ENCODE data around the gene RAB17.

Gene RAB17

GRCh38 chr2:237563816-237564215, 26.7 kb downstream of the RAB17 start:
- Histone ChIP-seq H3K4me1 (ENCODE audit: control insufficient read depth, low read depth, low read length) (no peaks in the 10 kb centered on the region), H3K36me3 (ENCODE audit: control insufficient read depth, low read depth, low read length) (no peaks in the 10 kb centered on the region), H3K9me3 (ENCODE audit: control insufficient read depth, low read depth, low read length) (no peaks in the 10 kb centered on the region), H3K27ac (ENCODE audit: low read length) (no peak overlapping the region), H3K27me3 (ENCODE audit: control insufficient read depth, insufficient read depth, low read length) (no peaks in the 10 kb centered on the region), H3K9ac (ENCODE audit: low read length) (no peak overlapping the region), H3K4me3 (ENCODE audit: low read length) (no peak overlapping the region)

GRCh38 chr2:237561221-237561620, 29.3 kb downstream of the RAB17 start:
- Histone ChIP-seq H3K9ac (ENCODE audit: low read length) (no peak overlapping the region), H3K4me1 (ENCODE audit: control insufficient read depth, low read depth, low read length) (no peaks in the 10 kb centered on the region), H3K9me3 (ENCODE audit: control insufficient read depth, low read depth, low read length) (no peaks in the 10 kb centered on the region), H3K27me3 (ENCODE audit: control insufficient read depth, insufficient read depth, low read length) (no peaks in the 10 kb centered on the region), H3K36me3 (ENCODE audit: control insufficient read depth, low read depth, low read length) (no peaks in the 10 kb centered on the region), H3K4me3 (ENCODE audit: low read length) (no peak overlapping the region), H3K27ac (ENCODE audit: low read length) (no peak overlapping the region)

GRCh38 chr2:237558961-237559641, 31.4 kb downstream of the RAB17 start:
- no peaks in the 10 kb centered on the region for H3K27me3 ChIP-seq (ENCODE audit: control insufficient read depth, insufficient read depth, low read length)
- H3K27ac ChIP-seq (ENCODE audit: low read length): no peak overlapping the region
- H3K9me3 ChIP-seq (ENCODE audit: control insufficient read depth, low read depth, low read length): no peaks in the 10 kb centered on the region
- no peak overlapping the region for H3K9ac ChIP-seq (ENCODE audit: low read length)
- no peaks in the 10 kb centered on the region for H3K4me1 ChIP-seq (ENCODE audit: control insufficient read depth, low read depth, low read length)
- H3K36me3 ChIP-seq (ENCODE audit: control insufficient read depth, low read depth, low read length): no peaks in the 10 kb centered on the region
- H3K4me3 ChIP-seq (ENCODE audit: low read length): no peak overlapping the region

DNA sequence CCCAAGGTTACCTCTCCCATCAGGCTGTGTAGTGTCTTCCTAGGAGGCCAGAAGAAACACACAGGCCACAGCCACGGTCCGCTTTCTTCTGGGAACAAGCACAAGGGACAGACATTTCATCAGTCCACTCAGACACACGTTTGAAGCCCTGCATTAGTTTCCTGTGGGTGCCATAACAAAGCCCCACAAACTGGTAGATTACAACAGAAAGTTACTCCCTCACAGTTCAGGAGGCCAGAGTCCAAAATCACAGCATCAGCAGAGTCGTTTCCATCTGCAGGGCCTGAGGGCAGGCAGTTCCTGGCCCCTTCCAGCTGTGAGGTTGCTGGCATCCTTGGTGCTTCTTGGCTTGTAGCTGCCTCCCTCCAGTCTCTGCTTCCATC, 32.9 kb downstream of the RAB17 start:
- Histone ChIP-seq H3K4me1 (ENCODE audit: control insufficient read depth, low read depth, low read length) (no peaks in the 10 kb centered on the region), H3K36me3 (ENCODE audit: control insufficient read depth, low read depth, low read length) (no peaks in the 10 kb centered on the region), H3K27me3 (ENCODE audit: control insufficient read depth, insufficient read depth, low read length) (no peaks in the 10 kb centered on the region), H3K9ac (ENCODE audit: low read length) (no peak overlapping the region), H3K4me3 (ENCODE audit: low read length) (no peak overlapping the region), H3K9me3 (ENCODE audit: control insufficient read depth, low read depth, low read length) (no peaks in the 10 kb centered on the region), H3K27ac (ENCODE audit: low read length) (no peak overlapping the region)

DNA sequence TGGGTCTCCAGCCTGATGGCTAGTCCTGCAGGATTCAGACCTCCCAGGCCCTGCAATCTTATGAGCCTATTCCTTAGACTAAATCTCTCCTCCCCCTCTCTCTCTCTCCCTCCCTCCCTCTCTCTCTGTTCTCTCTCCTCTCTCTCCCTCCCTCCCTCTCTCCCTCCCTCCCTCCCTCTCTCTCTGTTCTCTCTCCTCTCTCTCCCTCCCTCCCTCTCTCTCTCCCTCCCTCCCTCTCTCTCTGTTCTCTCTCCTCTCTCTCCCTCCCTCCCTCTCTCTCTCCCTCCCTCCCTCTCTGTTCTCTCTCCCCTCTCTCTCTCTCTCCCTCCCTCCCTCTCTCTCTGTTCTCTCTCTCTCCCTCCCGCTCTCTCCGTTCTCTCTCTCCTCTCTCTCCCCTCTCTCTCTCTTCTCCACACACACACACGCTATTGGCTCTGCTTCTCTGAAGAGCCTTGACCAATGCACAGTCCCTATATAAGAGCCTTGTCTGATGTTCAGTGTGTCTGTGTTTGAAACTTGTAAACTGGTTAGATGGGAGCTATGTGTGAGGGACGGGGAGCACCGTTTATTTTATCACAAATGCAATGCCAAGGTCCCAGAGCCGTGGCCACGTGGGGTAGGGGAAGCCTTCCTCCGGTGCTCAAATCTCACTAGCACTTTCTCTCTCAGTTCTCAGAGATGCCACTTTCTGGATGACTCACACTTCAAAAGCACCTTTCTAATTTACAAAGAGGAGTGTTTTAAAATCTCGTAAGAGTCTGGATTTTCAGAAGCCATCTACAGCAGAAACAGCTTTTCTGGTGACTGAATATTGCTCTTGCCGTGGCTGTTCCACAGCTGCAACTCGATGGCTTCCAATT, 33.5 kb downstream of the RAB17 start:
- no peak overlapping the region for H3K27ac ChIP-seq (ENCODE audit: low read length)
- no peak overlapping the region for H3K9ac ChIP-seq (ENCODE audit: low read length)
- no peaks in the 10 kb centered on the region for H3K36me3 ChIP-seq (ENCODE audit: control insufficient read depth, low read depth, low read length)
- no peaks in the 10 kb centered on the region for H3K27me3 ChIP-seq (ENCODE audit: control insufficient read depth, insufficient read depth, low read length)
- no peaks in the 10 kb centered on the region for H3K4me1 ChIP-seq (ENCODE audit: control insufficient read depth, low read depth, low read length)
- no peaks in the 10 kb centered on the region for H3K9me3 ChIP-seq (ENCODE audit: control insufficient read depth, low read depth, low read length)
- H3K4me3 ChIP-seq (ENCODE audit: low read length): no peak overlapping the region

DNA sequence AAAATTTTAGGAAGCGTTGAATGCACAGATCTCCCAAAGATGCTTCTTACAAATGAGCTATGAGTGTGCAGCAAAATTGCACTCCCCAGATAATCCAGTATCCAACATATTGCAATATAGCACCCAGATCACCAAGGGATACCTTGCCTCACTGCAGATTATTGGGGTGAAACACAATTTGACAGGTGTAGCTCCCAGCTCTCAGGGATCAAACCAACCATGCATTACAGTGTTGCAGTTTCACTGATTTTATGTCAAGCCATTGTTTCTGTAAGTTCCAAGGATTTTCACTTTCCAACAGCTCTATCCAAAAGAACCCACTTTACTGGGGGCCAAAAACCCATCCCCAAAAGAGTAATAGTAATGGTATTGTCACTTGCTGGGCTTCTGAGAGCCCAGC, 35.0 kb downstream of the RAB17 start:
- Histone ChIP-seq H3K9ac (ENCODE audit: low read length) (no peak overlapping the region), H3K4me1 (ENCODE audit: control insufficient read depth, low read depth, low read length) (no peaks in the 10 kb centered on the region), H3K27ac (ENCODE audit: low read length) (no peak overlapping the region), H3K27me3 (ENCODE audit: control insufficient read depth, insufficient read depth, low read length) (no peaks in the 10 kb centered on the region), H3K36me3 (ENCODE audit: control insufficient read depth, low read depth, low read length) (no peaks in the 10 kb centered on the region), H3K9me3 (ENCODE audit: control insufficient read depth, low read depth, low read length) (no peaks in the 10 kb centered on the region), H3K4me3 (ENCODE audit: low read length) (no peak overlapping the region)

- Histone ChIP-seq H3K27ac (ENCODE audit: low read length) (no peak overlapping the region), H3K27me3 (ENCODE audit: control insufficient read depth, insufficient read depth, low read length) (no peaks in the 10 kb centered on the region), H3K9ac (ENCODE audit: low read length) (no peak overlapping the region), H3K36me3 (ENCODE audit: control insufficient read depth, low read depth, low read length) (no peaks in the 10 kb centered on the region), H3K4me1 (ENCODE audit: control insufficient read depth, low read depth, low read length) (no peaks in the 10 kb centered on the region), H3K4me3 (ENCODE audit: low read length) (no peak overlapping the region), H3K9me3 (ENCODE audit: control insufficient read depth, low read depth, low read length) (no peaks in the 10 kb centered on the region)
Observed at GRCh38 chr2:237553948-237554347, 36.6 kb downstream of the RAB17 start.

DNA sequence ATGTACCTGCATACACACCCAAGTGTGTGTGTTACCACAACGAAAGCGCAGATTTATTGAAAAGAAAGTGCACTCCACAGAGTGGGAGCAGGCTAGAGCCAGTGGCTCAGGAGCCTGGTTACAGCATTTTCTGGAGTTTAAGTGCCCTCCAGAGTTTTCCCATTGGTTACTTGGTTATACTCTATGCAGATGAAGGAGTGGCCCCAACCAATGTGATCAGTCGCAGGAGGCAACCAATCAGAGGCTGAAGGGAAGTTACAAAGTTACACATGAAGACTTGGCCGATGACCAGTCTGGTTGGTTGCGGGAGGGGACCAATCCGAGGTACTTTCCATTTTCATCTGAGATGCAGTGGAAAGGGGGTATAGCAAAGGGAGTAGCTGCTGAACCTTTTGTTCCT, 37.6 kb downstream of the RAB17 start:
- Histone ChIP-seq H3K27ac (ENCODE audit: low read length) (no peak overlapping the region), H3K4me3 (ENCODE audit: low read length) (no peak overlapping the region), H3K27me3 (ENCODE audit: control insufficient read depth, insufficient read depth, low read length) (no peaks in the 10 kb centered on the region), H3K9ac (ENCODE audit: low read length) (no peak overlapping the region), H3K4me1 (ENCODE audit: control insufficient read depth, low read depth, low read length) (no peaks in the 10 kb centered on the region), H3K9me3 (ENCODE audit: control insufficient read depth, low read depth, low read length) (no peaks in the 10 kb centered on the region), H3K36me3 (ENCODE audit: control insufficient read depth, low read depth, low read length) (no peaks in the 10 kb centered on the region)

- H3K36me3 ChIP-seq (ENCODE audit: control insufficient read depth, low read depth, low read length): no peaks in the 10 kb centered on the region
Observed at GRCh38 chr2:237551071-237551574, 39.4 kb downstream of the RAB17 start.

GRCh38 chr2:237549643-237550415, 40.7 kb downstream of the RAB17 start:
- Histone ChIP-seq H3K36me3 (ENCODE audit: control insufficient read depth, low read depth, low read length) (no peaks in the 10 kb centered on the region), H3K27ac (ENCODE audit: low read length) (no peak overlapping the region), H3K9me3 (ENCODE audit: control insufficient read depth, low read depth, low read length) (no peaks in the 10 kb centered on the region), H3K9ac (ENCODE audit: low read length) (no peak overlapping the region), H3K4me3 (ENCODE audit: low read length) (no peak overlapping the region), H3K27me3 (ENCODE audit: control insufficient read depth, insufficient read depth, low read length) (no peaks in the 10 kb centered on the region), H3K4me1 (ENCODE audit: control insufficient read depth, low read depth, low read length) (no peaks in the 10 kb centered on the region)

More at GRCh38 chr2:237551071-237551574, 39.4 kb downstream of the RAB17 start:
- Histone ChIP-seq H3K27me3 (ENCODE audit: control insufficient read depth, insufficient read depth, low read length) (no peaks in the 10 kb centered on the region), H3K9me3 (ENCODE audit: control insufficient read depth, low read depth, low read length) (no peaks in the 10 kb centered on the region), H3K4me1 (ENCODE audit: control insufficient read depth, low read depth, low read length) (no peaks in the 10 kb centered on the region), H3K9ac (ENCODE audit: low read length) (no peak overlapping the region), H3K27ac (ENCODE audit: low read length) (no peak overlapping the region), H3K4me3 (ENCODE audit: low read length) (no peak overlapping the region)

DNA sequence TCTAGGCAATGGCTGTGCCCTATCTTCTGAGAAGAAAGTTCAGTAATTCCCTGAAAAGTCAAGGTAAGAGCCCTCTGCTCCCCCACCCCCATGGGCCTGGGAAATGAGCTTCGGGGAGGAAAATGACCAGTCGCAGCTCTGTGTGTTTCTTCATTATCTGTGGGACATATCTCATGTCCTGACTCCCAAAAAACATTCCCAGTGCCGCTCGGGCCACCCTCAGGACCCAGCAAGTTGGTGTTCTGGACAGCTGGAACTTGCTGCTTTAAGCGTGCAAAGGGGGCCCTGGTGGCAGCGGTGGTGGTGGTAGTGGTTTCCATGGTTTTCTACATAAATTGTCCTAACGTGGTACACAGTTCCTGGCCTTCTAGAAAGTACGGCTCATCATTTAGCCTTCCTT, 41.3 kb downstream of the RAB17 start:
- Histone ChIP-seq H3K27me3 (ENCODE audit: control insufficient read depth, insufficient read depth, low read length) (no peaks in the 10 kb centered on the region), H3K27ac (ENCODE audit: low read length) (no peak overlapping the region), H3K4me3 (ENCODE audit: low read length) (no peak overlapping the region), H3K9ac (ENCODE audit: low read length) (no peak overlapping the region), H3K9me3 (ENCODE audit: control insufficient read depth, low read depth, low read length) (no peaks in the 10 kb centered on the region), H3K4me1 (ENCODE audit: control insufficient read depth, low read depth, low read length) (no peaks in the 10 kb centered on the region), H3K36me3 (ENCODE audit: control insufficient read depth, low read depth, low read length) (no peaks in the 10 kb centered on the region)
